Keratinocyte (primary cell): ENCODE data around the gene SKIC8.

Experiments
- CTCF ChIP-seq, 3 experiments: IDR thresholded peaks in 1 of 3; conservative IDR thresholded peaks in 1 of 3; optimal IDR thresholded peaks in 1 of 3; 2 replicates in 2 of 3; 3 replicates in 1 of 3; pipeline versions ENCODE3 to v1.5.1; 2011; ENCODE audit warnings: low read length in 3 of 3, mild to moderate bottlenecking in 3 of 3, moderate library complexity in 2 of 3, control low read depth in 1 of 3, inconsistent platforms in 1 of 3; ENCODE audit not compliant: insufficient read depth in 2 of 3; ENCODE audit errors: extremely low read depth in 1 of 3
- EZH2 ChIP-seq: IDR thresholded peaks from one replicate; pipeline ENCODE4 v1.6.1; 2012; ENCODE audit warnings: inconsistent platforms, mild to moderate bottlenecking, low read length, moderate library complexity

- TF ChIP-seq CTCF (optimal IDR thresholded peaks at IDR 0.05 in 1 of 3, IDR thresholded peaks at IDR 0.05 in 1 of 3, conservative IDR thresholded peaks at IDR 0.05 in 1 of 3; ENCODE audit: extremely low read depth in 1 of 3, insufficient read depth in 2 of 3, low read length in 3 of 3) (no peak), EZH2 (no peak)
These were observed 30.2 kb upstream of the SKIC8 start for GRCh38 chr15:78329625-78330024.
